A549 (cell line): Measurements from ENCODE around the gene PRR35.

Experiments used
- CTCF ChIP-seq: fragments of >200 bp; sonication (Bioruptor Twin); formaldehyde crosslinking; IDR thresholded peaks from 3 replicates; pipeline ENCODE4 v1.5.1; 2016
- ELK1 ChIP-seq: fragments of 150-350 bp; IDR thresholded peaks from 2 replicates; pipeline ENCODE4 v1.6.1; 2014; ENCODE audit warnings: low read depth, mild to moderate bottlenecking, low read length
- POLR2A ChIP-seq: IDR thresholded peaks from 2 replicates; pipeline ENCODE4 v1.6.1; 2012; ENCODE audit warnings: mild to moderate bottlenecking, low read length
- TF ChIP-seq, protein P1 (sequence below): fragments of 200-600 bp; sonication (generic); IDR thresholded peaks from 2 replicates; pipeline ENCODE4 v1.6.1; 2016; ENCODE audit warnings: antibody characterized with exemption, mild to moderate bottlenecking, moderate library complexity

- TF ChIP-seq, protein P1, sequence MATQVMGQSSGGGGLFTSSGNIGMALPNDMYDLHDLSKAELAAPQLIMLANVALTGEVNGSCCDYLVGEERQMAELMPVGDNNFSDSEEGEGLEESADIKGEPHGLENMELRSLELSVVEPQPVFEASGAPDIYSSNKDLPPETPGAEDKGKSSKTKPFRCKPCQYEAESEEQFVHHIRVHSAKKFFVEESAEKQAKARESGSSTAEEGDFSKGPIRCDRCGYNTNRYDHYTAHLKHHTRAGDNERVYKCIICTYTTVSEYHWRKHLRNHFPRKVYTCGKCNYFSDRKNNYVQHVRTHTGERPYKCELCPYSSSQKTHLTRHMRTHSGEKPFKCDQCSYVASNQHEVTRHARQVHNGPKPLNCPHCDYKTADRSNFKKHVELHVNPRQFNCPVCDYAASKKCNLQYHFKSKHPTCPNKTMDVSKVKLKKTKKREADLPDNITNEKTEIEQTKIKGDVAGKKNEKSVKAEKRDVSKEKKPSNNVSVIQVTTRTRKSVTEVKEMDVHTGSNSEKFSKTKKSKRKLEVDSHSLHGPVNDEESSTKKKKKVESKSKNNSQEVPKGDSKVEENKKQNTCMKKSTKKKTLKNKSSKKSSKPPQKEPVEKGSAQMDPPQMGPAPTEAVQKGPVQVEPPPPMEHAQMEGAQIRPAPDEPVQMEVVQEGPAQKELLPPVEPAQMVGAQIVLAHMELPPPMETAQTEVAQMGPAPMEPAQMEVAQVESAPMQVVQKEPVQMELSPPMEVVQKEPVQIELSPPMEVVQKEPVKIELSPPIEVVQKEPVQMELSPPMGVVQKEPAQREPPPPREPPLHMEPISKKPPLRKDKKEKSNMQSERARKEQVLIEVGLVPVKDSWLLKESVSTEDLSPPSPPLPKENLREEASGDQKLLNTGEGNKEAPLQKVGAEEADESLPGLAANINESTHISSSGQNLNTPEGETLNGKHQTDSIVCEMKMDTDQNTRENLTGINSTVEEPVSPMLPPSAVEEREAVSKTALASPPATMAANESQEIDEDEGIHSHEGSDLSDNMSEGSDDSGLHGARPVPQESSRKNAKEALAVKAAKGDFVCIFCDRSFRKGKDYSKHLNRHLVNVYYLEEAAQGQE, result no peak
- TF ChIP-seq POLR2A (no peak), CTCF (no peak), ELK1 (no peak)
Observed at GRCh38 chr16:544517-544916, 15.7 kb upstream of the PRR35 start.
